Measurements from ENCODE around the gene OR52E8.

The OR52E8 gene

DNA sequence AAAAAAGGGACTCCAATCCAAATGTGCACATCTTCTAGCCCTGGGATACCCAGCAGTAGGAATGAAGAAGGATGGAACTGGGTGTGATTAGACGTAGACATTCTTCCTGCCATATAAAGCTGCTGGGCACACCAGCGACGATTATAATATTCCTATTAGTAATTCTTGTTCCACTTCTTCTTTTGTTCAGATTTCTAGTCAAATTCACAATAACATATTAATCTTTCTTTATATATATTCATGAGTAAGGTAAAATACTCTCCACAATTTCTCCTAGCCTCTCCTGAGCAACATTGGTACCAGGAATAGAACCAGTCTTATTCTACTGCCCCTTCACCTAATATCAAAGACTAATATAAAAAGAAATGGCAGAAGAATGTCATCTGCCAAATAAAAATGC lies at the start of gene OR52E8:
OR52E8 (minus strand) TSS at position 101 of the 400 bp plus-strand sequence; CDS start at position 101, 0 bp downstream.
- no peak for DNase-seq

DNA sequence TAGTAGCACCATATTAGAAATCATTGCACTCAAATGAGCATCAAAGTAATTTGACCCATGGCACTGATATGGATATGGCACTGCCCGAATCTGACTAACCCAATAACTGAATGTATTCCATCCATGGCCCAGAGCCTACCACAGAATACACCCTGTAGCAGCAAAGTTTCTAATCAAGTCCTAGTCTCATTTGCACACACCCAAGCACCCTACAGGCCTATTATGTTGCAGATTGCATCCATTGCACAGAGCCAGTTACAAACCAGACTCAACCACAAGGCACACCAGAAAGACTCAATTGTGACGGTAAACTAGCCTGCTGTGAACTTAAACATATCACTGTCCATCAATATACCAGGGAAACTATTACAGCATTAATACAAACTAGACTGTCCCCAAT lies 42.0 kb upstream of the OR52E8 start:
- DNase-seq = no peak

DNA sequence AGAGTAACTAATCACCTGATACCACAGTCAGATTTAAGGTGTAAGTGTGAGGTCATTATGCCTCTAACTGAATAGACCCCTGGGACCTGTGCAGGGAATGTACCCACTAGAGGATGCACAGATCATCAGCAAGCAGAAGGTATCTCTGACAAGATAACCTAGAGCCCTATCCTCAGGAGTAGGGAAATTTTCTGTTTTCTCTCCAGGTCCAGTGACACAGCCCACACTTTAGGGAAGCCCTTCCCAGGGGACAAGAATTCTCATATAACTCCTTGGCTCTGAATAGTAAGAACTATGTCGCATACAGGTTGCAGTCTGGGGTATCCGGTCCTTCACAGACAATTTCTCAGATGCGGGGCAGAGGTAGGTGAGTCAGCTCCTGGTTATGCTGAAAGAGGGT lies 35.4 kb upstream of the OR52E8 start, which contains the start of gene OR52E5:
OR52E5 (plus strand) TSS at position 301 of the 400 bp plus-strand sequence. CDS start 7,569 bp downstream, outside the sequence.
- DNase-seq = no peak

DNA sequence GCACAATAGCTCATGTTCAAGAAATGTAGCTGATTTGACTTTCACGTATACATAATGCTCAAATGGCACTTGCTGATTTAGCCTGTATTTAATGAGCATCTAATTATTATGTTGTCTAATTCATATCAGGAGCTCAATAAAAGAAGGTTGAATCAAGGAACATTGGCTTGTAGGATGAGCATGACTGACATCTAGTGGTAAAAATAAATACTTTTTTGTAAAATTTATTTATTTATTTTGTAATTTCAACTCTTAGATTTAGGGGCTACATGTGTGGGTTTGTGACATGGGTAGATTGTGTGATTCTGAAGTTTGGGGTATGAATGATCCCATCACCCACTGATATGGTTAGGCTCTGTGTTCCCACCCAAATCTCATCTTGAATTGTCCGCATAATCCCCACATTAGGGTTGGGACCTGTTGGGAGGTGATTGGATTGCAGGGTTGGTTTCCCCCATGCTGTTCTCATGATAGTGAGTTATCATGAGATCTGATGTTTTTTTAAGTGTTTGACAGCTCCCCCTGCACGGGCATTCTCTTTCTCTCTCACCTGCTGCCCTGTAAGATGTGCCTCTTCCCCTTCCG lies 33.8 kb upstream of the OR52E8 start:
- DNase-seq = peak; percentile 5

DNA sequence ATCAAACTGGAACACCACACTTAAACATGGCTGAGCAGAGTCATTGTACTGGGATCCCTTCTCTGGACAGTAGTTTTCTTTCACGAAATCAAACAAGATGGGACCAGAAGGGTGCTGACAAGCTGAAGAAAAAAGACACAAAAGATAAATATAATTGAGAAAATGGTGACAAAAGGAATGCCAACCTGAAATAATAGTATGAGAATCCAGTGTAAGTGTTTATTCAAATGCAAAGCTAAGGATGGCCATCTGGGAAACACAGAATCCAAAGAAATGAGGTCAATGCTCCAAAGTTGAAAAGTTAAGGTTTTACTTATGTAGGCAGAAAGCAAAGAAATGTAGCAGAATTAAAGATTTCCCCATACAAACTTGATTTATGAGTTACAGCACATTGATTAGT lies 30.2 kb upstream of the OR52E8 start:
- DNase-seq = no peak

DNA sequence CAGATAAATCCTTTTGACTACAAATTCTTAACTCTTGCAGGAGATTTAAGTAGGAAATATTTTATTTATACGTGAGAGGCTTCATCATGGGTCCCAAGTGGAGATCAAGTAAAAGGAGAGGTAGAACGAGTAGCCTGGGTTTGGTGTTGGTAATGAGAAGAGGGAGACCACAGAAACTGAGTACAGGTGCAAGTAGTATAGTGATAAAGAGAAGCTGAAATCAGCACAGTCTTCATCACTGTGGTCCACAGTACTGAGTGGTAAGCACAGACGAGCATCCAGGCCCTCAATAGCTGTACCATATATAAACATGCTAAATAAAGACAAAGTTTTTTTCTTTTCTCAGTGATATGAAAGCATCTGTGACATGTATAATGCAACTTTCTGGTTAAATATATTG lies 29.7 kb upstream of the OR52E8 start:
- DNase-seq = no peak

DNA sequence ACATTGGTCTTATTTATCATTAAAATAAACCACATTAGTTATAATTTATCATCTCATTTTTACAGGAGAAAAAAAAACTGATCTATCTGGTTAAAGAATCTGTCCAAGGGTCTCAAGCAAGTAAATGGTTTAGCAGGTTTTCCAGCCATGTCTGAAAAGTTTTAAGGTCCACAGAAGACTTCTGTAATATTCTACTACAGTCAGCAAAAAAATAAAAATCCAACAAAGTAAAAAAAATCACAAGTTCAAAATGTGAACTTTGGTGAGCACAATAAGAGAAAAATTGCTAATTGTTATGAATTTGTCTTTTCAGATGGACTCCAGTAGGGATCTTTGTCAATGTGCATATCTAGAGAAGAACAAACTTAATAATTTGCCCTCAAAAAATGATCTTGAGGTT lies 24.3 kb upstream of the OR52E8 start:
- DNase-seq = no peak

DNA sequence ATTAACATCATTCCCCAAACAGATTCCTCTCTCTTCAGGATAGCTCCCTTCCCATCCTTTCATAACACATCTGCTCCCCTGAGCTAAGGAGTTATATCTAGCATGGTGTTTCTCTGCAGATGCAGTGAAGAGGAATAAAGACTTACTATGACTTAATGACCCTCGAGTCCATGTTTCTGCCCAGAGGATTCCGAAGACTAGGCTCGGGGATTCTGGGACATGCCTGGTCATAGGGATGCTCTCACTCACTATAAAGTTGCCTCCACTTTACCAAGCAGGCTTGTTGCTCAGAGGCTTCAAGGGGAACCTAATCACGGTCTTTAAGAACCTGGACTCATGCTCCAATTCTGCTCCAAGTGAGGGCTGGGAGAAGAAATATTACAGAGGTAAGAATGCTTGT lies 22.8 kb upstream of the OR52E8 start, which contains the start of gene OR52E4:
OR52E4 (plus strand) TSS at position 301 of the 400 bp plus-strand sequence. CDS start 3,664 bp downstream, outside the sequence.
- DNase-seq = no peak

DNA sequence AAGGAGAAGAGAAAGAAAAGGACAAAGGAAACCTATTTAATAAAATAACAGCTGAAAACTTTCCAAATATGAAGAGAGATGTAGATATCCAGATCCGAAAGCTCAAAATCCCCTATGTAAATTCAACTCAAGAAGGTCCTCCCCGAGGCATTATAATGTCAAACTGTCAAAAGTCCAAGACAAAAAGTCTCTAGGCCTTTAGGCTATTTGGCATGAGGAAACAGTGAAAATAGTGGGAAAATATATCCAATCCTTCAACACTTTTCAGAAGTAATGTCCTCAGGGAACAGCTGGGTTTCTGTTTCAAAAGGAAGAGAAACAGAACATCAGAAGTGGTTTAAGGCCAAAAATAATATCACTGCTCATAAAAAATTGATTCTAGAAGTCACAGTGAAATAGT lies 21.1 kb upstream of the OR52E8 start:
- DNase-seq = no peak

DNA sequence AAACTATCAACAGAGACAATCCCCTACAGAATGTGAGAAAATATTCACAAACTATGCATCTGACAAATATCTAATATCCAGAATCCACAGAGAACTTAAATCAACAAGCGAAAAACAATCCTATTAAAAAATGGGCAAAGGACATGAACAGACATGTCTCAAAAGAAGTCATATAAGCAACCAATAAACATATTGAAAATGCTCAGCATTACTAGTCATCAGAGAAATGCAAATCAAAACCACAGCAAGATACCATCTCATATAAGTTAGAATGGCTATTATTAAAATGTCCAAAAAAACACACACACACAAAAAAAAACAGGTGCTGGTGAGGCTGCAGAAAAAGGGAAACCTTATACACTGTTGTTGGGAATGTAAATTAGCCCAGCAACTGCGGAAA lies 8.3 kb upstream of the OR52E8 start:
- DNase-seq = no peak

DNA sequence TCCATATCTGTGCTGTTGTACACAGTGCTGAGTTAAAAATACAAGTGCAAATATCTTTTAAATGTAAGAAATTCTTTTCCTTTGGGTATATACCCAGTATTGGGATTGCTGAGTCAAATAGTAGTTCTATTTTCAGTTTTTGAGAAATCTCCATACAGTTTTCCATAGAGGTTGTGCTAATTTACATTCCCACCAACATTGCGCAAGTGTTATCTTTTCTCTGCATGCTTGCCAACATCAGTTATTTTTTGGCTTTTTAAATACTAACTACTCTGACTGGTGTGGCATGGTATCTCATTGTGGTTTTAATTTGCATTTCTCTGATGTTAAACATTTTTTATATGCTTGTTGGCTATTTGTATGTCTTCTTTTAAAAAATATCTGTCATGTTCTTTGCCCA lies 6.5 kb downstream of the OR52E8 start:
- DNase-seq = no peak

DNA sequence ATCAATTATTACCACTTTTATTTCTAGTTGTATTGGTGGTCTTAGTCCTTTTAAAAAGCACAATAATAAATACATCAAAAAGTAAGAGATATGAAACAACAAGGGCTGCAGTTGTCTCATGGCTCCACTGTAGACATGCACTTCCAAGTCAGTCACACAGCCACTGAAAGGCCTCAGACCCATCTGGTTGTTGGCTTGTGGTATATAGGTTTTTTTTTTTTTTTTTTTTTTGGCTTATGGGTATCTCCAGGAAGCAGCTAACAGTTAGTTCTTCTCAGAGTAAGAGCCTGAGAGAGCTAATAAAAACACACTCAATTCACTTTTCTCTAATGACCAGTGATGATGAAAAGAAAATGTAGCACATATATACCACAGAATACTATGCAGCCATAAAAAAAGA lies 9.8 kb downstream of the OR52E8 start:
- DNase-seq = no peak

DNA sequence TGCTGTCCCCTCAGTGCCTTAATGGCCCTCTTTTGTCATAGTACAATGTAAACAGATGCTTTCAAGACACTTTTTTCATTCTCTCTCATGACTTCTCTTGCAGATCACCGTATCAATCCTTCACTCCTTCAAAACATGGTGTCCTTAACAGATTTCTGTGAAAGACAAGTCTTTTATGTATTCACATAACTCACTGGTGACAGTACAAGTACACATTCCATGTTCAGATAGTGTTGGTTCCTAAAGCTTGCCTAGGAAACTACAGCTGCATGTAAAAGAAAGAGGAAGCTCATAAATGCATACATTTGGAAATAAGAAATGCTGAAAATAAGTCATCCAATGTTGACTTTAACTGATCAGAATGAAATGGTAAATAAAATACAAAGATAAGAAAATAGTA lies 10.8 kb downstream of the OR52E8 start:
- no peak for DNase-seq

DNA sequence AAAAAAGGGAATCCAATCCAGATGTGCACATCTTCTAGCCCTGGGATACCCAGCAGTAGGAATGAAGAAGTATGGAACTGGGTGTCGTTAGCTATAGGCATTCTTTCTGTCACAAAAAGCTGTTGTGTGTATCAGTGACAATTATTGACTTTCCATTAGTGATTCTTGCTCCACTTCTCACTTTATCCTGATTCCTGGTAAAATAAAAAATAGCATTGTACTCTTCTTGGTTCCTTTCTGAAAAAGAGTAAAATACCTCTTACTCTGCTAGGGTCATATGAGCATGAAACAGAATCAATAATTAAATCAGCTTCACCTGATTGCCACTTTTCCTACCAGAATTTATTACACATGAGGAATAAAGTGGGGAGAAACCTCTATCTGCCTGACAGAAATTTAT lies 15.7 kb downstream of the OR52E8 start, which contains the start of gene OR52E6:
OR52E6 (minus strand) TSS at position 101 of the 400 bp plus-strand sequence; CDS start at position 101, 0 bp downstream.
- no peak for DNase-seq

DNA sequence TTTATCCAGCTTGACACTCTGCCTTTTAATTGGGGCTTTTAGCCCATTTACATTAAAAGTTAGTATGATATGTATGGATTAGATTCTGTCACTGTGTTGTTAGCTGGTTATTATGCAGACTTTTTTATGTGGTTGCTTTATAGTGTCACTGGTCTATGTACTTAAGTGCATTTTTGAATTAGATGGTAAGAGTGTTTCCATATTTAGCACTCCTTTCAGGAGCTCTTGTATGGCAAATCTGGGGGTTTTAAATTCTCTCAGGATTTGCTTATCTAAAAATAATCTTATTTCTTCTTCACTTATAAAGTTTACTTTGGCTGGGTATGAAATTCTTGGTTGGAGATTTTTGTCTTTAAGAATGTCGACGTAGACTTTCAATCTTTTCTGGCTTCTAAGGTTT lies 19.8 kb downstream of the OR52E8 start:
- DNase-seq = no peak

DNA sequence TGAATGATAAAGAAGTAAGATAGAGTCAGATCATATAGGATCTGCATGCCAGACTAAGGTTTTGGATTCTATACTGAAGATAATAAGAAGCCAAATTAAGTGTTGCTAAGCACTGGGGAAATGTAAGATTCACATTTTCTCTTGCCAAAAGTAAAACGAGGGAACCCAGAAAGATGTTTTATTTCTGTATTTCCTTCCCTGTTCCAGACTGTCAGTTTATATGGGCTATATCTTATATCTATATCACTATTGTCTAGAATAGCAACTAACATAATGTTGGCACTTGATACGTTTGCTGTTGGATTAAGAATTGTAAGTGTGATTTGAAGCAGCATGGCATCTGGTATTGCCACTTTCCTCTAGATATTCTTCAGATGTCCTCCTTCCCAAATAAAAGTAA lies 24.0 kb downstream of the OR52E8 start:
- DNase-seq = no peak

DNA sequence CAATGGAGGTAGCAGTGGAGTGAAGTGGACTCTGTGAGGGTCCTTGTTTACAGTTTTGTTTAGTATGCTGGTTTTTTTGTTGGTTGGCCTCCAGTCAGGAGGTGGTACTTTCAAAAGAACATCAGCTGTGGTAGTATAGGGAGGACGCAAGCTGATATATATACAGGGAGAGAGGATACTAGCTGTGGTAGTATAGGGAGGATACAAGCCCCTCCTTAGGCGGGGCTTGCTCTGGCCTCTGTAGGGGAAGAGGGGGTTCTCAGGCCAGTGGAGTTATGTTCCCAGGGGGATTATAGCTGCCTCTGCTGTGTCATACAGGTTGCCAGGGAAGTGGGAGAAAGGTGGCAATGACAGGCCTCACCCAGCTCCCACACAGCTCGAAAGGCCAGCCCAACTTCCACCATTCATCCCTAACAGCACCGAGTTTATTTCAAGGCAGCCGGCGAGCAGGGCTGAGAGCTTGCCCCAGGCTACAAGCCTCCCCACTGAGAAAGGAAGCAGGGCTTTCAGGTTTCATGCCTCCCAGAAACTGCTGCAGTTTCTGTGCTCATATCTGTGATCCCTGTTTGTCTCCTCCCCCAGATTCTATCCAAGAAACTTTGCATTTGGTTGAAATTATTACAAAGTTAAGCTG lies 26.2 kb downstream of the OR52E8 start:
- DNase-seq = no peak

DNA sequence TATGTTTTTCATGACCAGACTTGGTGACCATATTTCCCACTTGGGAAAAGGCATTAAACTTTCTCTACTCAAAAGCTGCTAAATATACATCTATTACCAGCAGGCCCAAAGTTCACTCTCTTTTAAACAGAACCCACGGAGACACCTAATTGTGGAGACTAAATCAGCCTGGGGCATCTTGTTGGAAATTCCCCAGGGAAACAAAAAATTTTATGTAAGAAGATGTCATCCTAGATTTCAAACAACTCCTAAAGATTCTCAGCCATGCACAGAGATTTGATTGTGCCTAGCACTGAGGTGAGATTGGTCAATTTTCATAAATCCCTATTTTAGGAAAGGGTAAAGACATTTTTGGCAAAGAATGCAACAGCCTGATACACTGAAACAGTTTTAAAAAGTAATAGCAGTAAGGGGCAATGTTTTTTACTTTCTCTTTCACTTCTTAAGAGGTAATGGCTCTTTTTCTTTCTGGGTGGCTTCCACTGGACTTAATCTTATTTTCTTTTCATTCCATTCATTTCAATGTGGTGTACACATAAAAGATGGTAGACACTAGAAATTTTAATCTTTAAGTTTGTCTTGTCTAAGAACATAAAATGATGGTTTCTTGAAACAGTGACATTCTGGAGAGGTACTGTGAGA lies 39.1 kb downstream of the OR52E8 start:
- no peak for DNase-seq

DNA sequence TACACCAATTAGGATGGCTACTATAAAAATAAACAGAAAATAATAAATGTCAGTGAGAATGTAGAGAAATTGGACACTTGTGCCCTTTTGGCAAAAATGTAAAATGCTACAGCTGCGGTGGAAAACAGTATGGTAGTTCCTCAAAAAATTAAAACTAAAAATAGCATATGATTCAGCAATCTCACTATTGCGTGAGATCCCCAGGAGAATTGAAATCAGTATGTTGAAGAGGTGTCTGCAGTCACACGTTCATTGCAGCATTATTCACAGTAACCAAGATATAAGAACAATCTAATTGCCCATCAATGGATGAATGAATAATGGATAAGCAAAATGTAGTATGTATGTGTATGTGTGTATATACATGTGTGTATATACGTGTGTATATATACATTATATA lies 42.0 kb downstream of the OR52E8 start:
- no peak for DNase-seq

DNA sequence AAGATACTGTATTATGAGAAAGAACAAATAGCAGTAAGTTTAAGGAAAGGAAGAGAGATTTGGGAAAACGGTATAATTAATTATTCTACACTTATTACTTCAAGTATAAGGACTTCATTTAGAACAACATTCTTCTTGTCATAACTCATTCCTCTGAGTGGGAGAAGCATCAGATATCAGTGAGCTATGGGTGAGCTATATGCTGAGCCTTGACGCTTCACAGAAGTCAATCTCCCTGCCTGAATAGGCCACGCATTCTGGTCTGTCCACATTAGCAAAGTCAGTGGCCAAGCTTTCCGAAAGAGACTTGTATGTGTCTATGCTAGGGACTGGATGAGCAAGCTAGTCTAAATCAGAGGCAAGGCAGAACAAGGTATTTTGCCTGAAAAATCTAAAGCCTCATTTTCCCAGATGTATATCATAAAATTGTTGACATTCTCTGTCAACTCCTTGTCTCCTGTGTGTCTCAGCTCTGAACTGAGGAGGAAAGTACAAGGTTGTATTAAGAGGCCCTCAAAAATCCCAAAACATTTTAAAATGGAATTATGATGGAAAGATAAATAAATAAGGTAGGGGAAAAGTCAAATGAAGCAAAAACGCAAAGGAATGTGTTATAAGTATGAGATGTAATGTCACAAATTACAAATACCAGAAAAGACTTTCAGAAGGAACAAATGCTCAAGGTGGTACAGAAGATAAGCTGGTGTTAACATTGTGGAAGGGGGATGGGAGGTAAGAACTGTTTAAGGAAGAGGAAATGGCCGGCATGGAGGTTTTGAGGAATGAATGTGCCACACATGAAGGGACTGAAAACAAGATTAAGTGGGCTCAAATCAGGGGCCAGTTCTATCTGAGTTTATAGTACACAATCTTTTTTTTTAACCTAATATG lies 47.3 kb downstream of the OR52E8 start:
- DNase-seq = no peak

DNA sequence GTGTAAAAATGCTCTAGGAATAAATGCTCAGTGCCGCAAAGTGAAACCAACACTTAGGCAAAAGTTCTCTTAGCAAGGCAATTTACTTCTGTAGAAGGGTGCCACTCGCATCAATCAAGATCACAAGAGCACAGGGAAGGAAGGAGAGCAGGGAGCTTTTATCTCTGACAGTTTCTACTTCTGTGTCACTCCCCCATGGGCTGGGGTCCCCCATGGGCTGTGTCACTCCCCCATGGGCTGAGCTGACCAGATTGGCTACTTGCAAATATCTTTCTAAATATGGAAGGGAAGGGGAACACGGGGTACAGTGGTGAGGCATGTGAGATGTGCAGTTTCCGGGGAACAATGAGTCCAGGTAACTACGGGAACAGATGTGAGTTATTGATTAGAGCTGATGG lies 48.4 kb downstream of the OR52E8 start:
- no peak for DNase-seq

DNA sequence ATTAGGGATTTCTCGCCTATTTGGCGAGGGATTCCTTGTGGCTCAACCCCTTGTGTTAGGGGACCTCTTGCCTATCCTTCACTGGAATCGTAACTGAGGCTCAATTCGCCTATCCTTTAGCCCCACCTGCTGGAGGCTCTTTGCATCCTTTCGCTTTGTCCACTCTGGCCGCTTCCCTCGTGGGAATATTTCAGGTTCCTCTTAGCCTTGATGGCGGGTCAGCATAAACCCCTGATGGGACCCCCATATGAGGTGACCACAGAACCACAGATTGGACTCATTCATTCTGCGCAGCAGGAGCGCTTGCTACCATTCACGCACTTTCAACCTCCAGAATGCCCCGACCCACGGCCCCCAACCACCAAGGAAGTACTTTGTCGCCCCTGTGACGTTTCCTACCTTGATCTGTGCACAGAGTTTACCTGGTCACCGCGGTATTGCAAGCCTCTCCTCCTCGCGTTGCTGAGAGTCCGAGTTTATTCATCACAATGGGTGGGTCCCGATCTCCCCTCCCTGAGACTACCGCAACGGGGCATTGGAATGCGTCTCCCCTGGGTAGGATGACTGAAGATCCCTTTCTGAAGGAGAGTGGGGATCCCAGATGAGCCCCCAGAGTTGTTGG lies 48.9 kb downstream of the OR52E8 start, which contains the start of gene OR52N2:
OR52N2 (plus strand) TSS at position 425 of the 622 bp plus-strand sequence. CDS start 11,412 bp downstream, outside the sequence.
- peak; percentile 59 for DNase-seq

DNA sequence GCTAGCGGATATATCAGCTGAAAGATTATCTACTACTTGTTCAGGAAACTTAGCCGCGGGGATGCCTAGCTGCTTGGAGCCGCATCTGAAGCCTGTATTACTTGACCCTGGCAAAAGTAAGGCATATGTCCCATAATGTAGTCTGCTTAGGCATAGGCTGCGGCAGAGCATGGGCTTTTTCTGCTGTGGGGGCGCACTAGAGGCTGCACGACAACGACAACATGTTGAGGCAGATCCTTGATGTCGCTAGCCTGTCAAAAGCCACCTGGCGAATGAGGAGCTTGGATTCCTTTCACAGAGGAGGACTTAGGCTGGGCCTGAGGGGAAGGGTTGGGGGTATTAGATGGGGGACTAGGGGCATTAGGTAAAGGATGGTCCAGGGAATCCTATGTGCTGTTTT lies 49.9 kb downstream of the OR52E8 start:
- no peak for DNase-seq

Measured in NCI-H748 treated with DMSO at 0.1 percent for 48 hours (cell line).